ENCODE data around the gene SLC9B2.
A peak's percentile ranks its signal among the peaks of the same experiment; 100 is the strongest.

SLC9B2 gene

GRCh38 chr4:103010804-103011203 lies 65.8 kb downstream of the SLC9B2 start:
- Histone ChIP-seq H4K20me1 (ENCODE audit: insufficient read depth, low read length) (no peaks in the 10 kb centered on the region), H3K4me3 (ENCODE audit: low read depth, low read length, poor library complexity, severe bottlenecking) (no peak overlapping the region), H3K4me2 (ENCODE audit: low read length) (no peak overlapping the region), H3K4me1 (ENCODE audit: insufficient read depth, low read length, severe bottlenecking) (no peaks in the 10 kb centered on the region), H3K9ac (ENCODE audit: low read length) (no peak overlapping the region), H3K9me2 (ENCODE audit: low read depth, low read length) (no peaks in the 10 kb centered on the region), H3K79me2 (ENCODE audit: insufficient read depth, low read length) (no peaks in the 10 kb centered on the region), H2AFZ (ENCODE audit: low read length) (no peak overlapping the region), H3K27me3 (ENCODE audit: insufficient read depth, low read length) (no peaks in the 10 kb centered on the region), H3K36me3 (ENCODE audit: insufficient read depth, low read length) (no peaks in the 10 kb centered on the region), H3K27ac (ENCODE audit: low read depth, low read length, poor library complexity, severe bottlenecking) (no peak overlapping the region), H3K9me3 (ENCODE audit: low read length) (no peaks in the 10 kb centered on the region), H3F3A (ENCODE audit: insufficient read depth, low read length) (no peaks in the 10 kb centered on the region)
- TF ChIP-seq CTCF (IDR thresholded peaks at IDR 0.05; ENCODE audit: low read length) (no peak), EZH2 (IDR thresholded peaks at IDR 0.05; ENCODE audit: borderline replicate concordance, low read length) (no peak)

GRCh38 chr4:103008875-103009729 lies 67.5 kb downstream of the SLC9B2 start:
- TF ChIP-seq CTCF (IDR thresholded peaks at IDR 0.05; ENCODE audit: low read length) (peak; percentile 84), EZH2 (IDR thresholded peaks at IDR 0.05; ENCODE audit: borderline replicate concordance, low read length) (no peak)
- H3K27ac ChIP-seq (ENCODE audit: low read depth, low read length, poor library complexity, severe bottlenecking) = no peak overlapping the region
- no peak overlapping the region for H3K4me3 ChIP-seq (ENCODE audit: low read depth, low read length, poor library complexity, severe bottlenecking)
- no peaks in the 10 kb centered on the region for H3K9me2 ChIP-seq (ENCODE audit: low read depth, low read length)
- no peaks in the 10 kb centered on the region for H3K36me3 ChIP-seq (ENCODE audit: insufficient read depth, low read length)
- H3K79me2 ChIP-seq (ENCODE audit: insufficient read depth, low read length) = no peaks in the 10 kb centered on the region
- no peaks in the 10 kb centered on the region for H4K20me1 ChIP-seq (ENCODE audit: insufficient read depth, low read length)
- H3K9me3 ChIP-seq (ENCODE audit: low read length) = no peaks in the 10 kb centered on the region
- H3K27me3 ChIP-seq (ENCODE audit: insufficient read depth, low read length) = no peaks in the 10 kb centered on the region
- no peak overlapping the region for H3K9ac ChIP-seq (ENCODE audit: low read length)
- no peaks in the 10 kb centered on the region for H3F3A ChIP-seq (ENCODE audit: insufficient read depth, low read length)
- no peak overlapping the region for H2AFZ ChIP-seq (ENCODE audit: low read length)
- H3K4me2 ChIP-seq (ENCODE audit: low read length) = no peak overlapping the region
- no peaks in the 10 kb centered on the region for H3K4me1 ChIP-seq (ENCODE audit: insufficient read depth, low read length, severe bottlenecking)

- TF ChIP-seq CTCF (IDR thresholded peaks at IDR 0.05; ENCODE audit: low read length) = no peak
- TF ChIP-seq EZH2 (IDR thresholded peaks at IDR 0.05; ENCODE audit: borderline replicate concordance, low read length) = no peak
- Histone ChIP-seq H3K4me3 (ENCODE audit: low read depth, low read length, poor library complexity, severe bottlenecking) (no peak overlapping the region), H3K9me3 (ENCODE audit: low read length) (no peaks in the 10 kb centered on the region; the same call in none of the 2 replicates), H3K36me3 (ENCODE audit: insufficient read depth, low read length) (no peaks in the 10 kb centered on the region), H3K9me2 (ENCODE audit: low read depth, low read length) (no peaks in the 10 kb centered on the region), H3K9ac (ENCODE audit: low read length) (no peak overlapping the region), H4K20me1 (ENCODE audit: insufficient read depth, low read length) (no peaks in the 10 kb centered on the region), H3F3A (ENCODE audit: insufficient read depth, low read length) (no peaks in the 10 kb centered on the region), H3K4me1 (ENCODE audit: insufficient read depth, low read length, severe bottlenecking) (no peaks in the 10 kb centered on the region), H3K27ac (ENCODE audit: low read depth, low read length, poor library complexity, severe bottlenecking) (no peak overlapping the region), H3K79me2 (ENCODE audit: insufficient read depth, low read length) (no peaks in the 10 kb centered on the region), H3K27me3 (ENCODE audit: insufficient read depth, low read length) (no peaks in the 10 kb centered on the region), H2AFZ (ENCODE audit: low read length) (no peak overlapping the region), H3K4me2 (ENCODE audit: low read length) (no peak overlapping the region)
Measured at GRCh38 chr4:103002551-103002950, 74.0 kb downstream of the SLC9B2 start.

Measured in OCI-LY1 (cell line).